ENCODE data around the gene KCNK10. TPM values are rescaled to one million over a fixed set of nuclear protein-coding genes. Genes with fewer than 3 reads are reported as not detected.

Gene KCNK10
- total RNA-seq, 1 donor, result not detected

DNA sequence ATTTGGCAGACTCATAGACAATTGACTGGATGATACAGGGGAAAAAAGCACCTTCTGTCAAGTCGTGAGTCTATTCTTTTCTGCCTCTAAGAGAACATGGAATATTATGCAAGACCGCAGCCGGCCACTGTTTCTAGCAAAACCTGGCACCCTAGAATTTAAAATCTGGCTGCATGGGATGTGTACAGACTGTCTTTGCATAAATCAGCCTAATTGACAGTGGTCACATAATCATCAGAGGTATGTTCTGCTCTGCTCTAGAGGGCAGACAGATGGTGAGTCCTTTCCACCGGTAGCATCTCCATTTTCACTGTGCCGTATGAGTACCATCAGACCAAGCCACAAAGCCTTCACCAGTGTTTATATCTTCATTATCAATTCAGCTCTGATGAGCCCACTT is 80.6 kb downstream of the KCNK10 start:
- no peak overlapping the region for H3K4me3 ChIP-seq (ENCODE audit: low read depth, low read length)
- DNase-seq (ENCODE audit: low read depth), result no peak
- TF ChIP-seq, protein P1, sequence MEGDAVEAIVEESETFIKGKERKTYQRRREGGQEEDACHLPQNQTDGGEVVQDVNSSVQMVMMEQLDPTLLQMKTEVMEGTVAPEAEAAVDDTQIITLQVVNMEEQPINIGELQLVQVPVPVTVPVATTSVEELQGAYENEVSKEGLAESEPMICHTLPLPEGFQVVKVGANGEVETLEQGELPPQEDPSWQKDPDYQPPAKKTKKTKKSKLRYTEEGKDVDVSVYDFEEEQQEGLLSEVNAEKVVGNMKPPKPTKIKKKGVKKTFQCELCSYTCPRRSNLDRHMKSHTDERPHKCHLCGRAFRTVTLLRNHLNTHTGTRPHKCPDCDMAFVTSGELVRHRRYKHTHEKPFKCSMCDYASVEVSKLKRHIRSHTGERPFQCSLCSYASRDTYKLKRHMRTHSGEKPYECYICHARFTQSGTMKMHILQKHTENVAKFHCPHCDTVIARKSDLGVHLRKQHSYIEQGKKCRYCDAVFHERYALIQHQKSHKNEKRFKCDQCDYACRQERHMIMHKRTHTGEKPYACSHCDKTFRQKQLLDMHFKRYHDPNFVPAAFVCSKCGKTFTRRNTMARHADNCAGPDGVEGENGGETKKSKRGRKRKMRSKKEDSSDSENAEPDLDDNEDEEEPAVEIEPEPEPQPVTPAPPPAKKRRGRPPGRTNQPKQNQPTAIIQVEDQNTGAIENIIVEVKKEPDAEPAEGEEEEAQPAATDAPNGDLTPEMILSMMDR (IDR thresholded peaks at IDR 0.05; ENCODE audit: insufficient read depth, low read length), result no peak

GRCh38 chr14:88241810-88242209 is 81.3 kb downstream of the KCNK10 start:
- no peak overlapping the region for H3K4me3 ChIP-seq (ENCODE audit: low read depth, low read length)
- DNase-seq (ENCODE audit: low read depth), result no peak
- TF ChIP-seq, protein P1 (IDR thresholded peaks at IDR 0.05; ENCODE audit: insufficient read depth, low read length), result no peak

DNA sequence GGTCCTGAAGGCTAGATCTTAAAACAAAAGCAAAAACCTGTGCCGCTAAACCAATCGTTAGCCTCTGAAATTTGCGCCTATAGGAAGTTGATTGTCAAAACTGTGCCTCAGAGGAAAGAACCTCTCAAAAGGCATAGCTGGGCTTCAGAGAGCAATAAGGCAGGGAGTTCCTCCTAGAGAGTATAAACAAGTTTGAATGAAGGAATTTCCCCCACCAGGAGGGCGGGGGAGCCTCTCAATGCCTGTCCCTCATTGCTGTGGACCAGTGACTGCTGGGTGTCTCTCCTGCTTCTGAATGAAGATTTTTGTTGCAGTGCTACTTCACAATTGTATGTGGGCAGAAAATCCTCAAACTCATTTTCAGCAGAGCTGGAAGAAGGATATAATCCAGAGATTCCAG is 88.6 kb downstream of the KCNK10 start:
- DNase-seq (ENCODE audit: low read depth), result no peak
- TF ChIP-seq, protein P1 (IDR thresholded peaks at IDR 0.05; ENCODE audit: insufficient read depth, low read length), result no peak
- no peak overlapping the region for H3K4me3 ChIP-seq (ENCODE audit: low read depth, low read length)

DNA sequence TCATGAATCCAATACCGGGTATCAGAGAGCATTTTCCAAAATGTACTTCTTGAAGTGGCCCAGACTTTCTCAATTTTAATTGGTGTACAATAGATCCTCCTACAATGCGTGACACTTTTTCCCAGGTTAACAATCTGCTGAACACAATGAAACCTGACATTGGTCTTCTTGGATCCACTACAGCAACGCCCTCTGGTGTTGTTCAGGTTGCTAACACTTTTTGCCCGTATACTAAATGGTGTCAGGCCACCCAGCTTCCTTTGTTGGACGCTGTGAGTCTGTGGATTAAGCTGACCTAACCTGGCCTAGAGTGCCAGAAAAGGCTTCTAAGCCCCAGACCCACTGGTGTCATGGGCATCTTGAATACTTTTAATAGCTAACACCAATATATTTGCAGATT is 89.2 kb downstream of the KCNK10 start:
- peak; percentile 10 for DNase-seq (ENCODE audit: low read depth)
- TF ChIP-seq, protein P1 (IDR thresholded peaks at IDR 0.05; ENCODE audit: insufficient read depth, low read length), result peak; percentile 2
- no peak overlapping the region for H3K4me3 ChIP-seq (ENCODE audit: low read depth, low read length)

GRCh38 chr14:88232771-88233170 is 90.3 kb downstream of the KCNK10 start:
- TF ChIP-seq, protein P1 (IDR thresholded peaks at IDR 0.05; ENCODE audit: insufficient read depth, low read length), result no peak
- DNase-seq (ENCODE audit: low read depth), result no peak

GRCh38 chr14:88231603-88232002 is 91.5 kb downstream of the KCNK10 start:
- H3K4me3 ChIP-seq (ENCODE audit: low read depth, low read length), result no peak overlapping the region

More at GRCh38 chr14:88232771-88233170, 90.3 kb downstream of the KCNK10 start:
- H3K4me3 ChIP-seq (ENCODE audit: low read depth, low read length), result no peak overlapping the region

DNA sequence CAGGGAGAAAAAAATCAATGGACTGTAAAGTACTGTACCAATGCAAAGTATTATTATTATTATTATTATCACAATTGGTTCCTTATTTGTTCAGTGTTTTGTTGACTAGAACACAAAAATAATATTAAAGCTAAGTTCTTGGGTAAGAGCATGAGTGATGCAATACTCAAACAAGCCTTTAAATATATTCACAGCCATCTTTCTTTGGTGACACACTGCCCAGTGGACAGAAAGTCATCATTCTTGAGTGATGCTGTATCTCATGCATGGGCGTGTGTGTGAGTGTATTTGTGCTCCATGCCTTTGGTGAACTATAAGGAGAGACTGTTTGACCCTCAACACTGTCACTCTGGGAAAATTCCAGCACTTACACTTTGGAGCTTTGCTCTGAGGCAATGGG is 93.6 kb downstream of the KCNK10 start:
- no peak for DNase-seq (ENCODE audit: low read depth)
- TF ChIP-seq, protein P1 (IDR thresholded peaks at IDR 0.05; ENCODE audit: insufficient read depth, low read length), result no peak
- no peak overlapping the region for H3K4me3 ChIP-seq (ENCODE audit: low read depth, low read length)

More at GRCh38 chr14:88231603-88232002, 91.5 kb downstream of the KCNK10 start:
- TF ChIP-seq, protein P1 (IDR thresholded peaks at IDR 0.05; ENCODE audit: insufficient read depth, low read length), result no peak
- no peak for DNase-seq (ENCODE audit: low read depth)
